ENCODE measurements around the gene WNK2.

DNA sequence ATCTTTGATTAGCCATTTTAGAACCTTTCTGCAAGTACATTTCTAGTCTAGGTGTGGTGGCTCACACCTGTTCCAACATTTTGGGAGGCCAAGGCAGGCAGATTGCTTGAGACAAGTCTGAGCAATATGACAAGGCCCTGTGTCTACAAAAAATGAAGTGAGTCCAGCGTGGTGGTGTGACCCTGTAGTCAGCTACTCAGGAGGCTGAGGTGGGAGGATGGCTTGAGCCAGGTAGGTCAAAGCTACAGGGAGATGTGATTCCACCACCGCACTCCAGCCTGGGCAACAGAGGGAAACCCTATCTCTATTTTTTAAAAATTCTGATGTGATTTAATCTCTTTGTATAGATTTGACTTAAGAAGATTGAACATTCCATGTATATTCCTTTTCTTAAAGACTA, 171.9 kb downstream of the WNK2 start:
- TF ChIP-seq, protein P1, sequence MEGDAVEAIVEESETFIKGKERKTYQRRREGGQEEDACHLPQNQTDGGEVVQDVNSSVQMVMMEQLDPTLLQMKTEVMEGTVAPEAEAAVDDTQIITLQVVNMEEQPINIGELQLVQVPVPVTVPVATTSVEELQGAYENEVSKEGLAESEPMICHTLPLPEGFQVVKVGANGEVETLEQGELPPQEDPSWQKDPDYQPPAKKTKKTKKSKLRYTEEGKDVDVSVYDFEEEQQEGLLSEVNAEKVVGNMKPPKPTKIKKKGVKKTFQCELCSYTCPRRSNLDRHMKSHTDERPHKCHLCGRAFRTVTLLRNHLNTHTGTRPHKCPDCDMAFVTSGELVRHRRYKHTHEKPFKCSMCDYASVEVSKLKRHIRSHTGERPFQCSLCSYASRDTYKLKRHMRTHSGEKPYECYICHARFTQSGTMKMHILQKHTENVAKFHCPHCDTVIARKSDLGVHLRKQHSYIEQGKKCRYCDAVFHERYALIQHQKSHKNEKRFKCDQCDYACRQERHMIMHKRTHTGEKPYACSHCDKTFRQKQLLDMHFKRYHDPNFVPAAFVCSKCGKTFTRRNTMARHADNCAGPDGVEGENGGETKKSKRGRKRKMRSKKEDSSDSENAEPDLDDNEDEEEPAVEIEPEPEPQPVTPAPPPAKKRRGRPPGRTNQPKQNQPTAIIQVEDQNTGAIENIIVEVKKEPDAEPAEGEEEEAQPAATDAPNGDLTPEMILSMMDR (IDR thresholded peaks at IDR 0.05): no peak
- no peak for TF ChIP-seq POLR2A (IDR thresholded peaks at IDR 0.05)
